ENCODE results near the gene SYNGR3.
"Not testable (repeated sequence)": the region's sequence is repeated elsewhere in the genome, so short reads cannot be mapped to it uniquely, and the experiment has no call there.

Gene SYNGR3

GRCh38 chr16:2024032-2024420 lies 34.3 kb downstream of the SYNGR3 start:
- no peak for DNase-seq (ENCODE audit: low read depth, low spot score)
- no peak overlapping the region for H3K27ac ChIP-seq

GRCh38 chr16:2025251-2025650 lies 35.5 kb downstream of the SYNGR3 start:
- no peak for DNase-seq (ENCODE audit: low read depth, low spot score)
- no peak overlapping the region for H3K27ac ChIP-seq

GRCh38 chr16:2025878-2026460 lies 36.2 kb downstream of the SYNGR3 start:
- no peak for DNase-seq (ENCODE audit: low read depth, low spot score)
- no peak overlapping the region for H3K27ac ChIP-seq

GRCh38 chr16:2026461-2027023 lies 36.8 kb downstream of the SYNGR3 start, which contains the start of gene NHERF2:
Gene NHERF2, plus strand, starts transcription at chr16:2026902. Its CDS starts 104 bp downstream, at chr16:2027006.
- no peak for DNase-seq (ENCODE audit: low read depth, low spot score)
- H3K27ac ChIP-seq = peak within 1 kb of the TSS; percentile 23

GRCh38 chr16:2027024-2028010 lies 37.5 kb downstream of the SYNGR3 start:
- peak overlapping the region; percentile 23 for H3K27ac ChIP-seq
- DNase-seq (ENCODE audit: low read depth, low spot score) = no peak

DNA sequence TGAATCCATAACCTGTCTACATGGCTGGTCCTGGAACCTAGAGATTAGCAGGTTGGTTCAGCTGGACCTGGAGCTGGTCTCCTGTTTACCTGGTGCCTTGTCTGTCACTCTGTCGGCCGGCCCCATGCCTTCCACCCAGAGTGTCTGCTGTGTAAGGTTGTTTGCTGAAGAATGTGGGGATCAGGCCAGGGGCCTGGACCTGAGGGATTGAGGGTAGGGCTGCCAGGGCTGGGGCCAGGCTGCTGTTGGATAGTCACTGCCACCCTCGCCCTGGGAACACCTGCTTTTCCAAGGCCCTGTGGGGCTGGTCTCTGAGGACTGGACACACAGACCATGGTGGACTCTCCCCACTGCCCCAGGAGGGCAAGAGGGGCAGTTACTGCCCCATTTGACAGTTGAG lies 38.4 kb downstream of the SYNGR3 start:
- no peak for DNase-seq (ENCODE audit: low read depth, low spot score)
- no peak overlapping the region for H3K27ac ChIP-seq

DNA sequence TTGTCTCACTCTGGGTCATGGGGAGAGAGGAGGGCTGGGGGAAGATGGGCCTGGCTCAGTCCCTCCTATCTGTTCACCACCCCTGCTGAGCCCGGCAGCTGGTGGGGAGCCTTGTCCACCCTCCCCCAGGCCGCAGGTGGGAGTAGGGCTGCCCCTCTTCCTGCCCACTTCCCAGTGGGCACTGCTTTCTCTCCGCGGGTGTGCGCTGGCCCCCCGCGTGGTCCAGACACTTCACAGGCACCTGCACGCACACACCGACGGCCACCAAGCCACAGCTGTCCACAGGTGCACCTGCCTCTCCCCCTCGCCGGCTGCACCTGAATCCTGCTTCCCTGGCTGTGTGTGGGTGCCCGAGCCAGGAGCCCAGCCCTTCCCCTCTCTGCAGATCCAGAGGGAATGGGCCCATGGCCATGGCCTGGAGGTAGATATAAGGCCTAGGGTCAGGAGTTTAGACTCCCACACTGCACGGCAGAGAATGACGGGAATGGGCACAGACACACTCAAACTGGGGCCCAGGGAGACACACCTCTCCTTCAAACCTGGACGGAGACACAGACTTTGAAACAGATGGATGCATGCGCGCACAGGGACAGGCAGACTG lies 39.0 kb downstream of the SYNGR3 start:
- no peak overlapping the region for H3K27ac ChIP-seq
- DNase-seq (ENCODE audit: low read depth, low spot score) = no peak

DNA sequence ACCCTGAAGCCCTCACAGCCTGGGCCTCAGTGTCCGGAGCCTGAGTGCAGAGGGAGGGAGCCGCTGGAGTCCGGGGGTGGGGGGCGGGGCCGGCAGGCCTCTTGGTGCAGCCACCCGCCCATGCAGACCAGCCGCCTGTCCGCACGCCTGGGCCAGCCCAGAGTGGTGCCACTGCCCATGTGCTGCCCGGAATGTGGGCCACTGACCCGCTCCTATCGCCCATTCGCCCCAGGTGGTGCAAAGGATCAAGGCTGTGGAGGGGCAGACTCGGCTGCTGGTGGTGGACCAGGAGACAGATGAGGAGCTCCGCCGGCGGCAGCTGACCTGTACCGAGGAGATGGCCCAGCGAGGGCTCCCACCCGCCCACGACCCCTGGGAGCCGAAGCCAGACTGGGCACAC lies 39.6 kb downstream of the SYNGR3 start:
- H3K27ac ChIP-seq = no peak overlapping the region
- DNase-seq (ENCODE audit: low read depth, low spot score) = no peak

DNA sequence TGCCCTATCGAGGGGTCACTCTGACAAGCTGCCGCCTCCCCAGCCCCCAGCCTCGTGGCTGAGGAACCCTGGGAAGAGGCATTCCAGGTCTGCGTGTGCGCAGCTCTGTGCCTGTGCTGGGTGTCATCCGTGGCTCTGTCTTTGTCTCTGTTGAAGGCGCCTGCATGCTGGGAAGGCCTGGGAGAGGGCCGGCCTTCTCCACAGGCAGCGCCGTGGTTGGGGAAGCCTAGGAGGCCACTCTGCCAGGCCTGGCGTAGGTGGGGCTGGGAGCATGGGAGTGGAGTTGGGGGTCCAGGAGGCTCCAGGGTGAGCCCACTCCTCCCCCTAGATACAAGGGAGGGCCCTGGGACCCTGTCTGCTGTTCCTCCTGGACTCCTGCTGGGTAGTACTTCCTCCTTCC lies 40.3 kb downstream of the SYNGR3 start:
- no peak for DNase-seq (ENCODE audit: low read depth, low spot score)
- no peak overlapping the region for H3K27ac ChIP-seq

DNA sequence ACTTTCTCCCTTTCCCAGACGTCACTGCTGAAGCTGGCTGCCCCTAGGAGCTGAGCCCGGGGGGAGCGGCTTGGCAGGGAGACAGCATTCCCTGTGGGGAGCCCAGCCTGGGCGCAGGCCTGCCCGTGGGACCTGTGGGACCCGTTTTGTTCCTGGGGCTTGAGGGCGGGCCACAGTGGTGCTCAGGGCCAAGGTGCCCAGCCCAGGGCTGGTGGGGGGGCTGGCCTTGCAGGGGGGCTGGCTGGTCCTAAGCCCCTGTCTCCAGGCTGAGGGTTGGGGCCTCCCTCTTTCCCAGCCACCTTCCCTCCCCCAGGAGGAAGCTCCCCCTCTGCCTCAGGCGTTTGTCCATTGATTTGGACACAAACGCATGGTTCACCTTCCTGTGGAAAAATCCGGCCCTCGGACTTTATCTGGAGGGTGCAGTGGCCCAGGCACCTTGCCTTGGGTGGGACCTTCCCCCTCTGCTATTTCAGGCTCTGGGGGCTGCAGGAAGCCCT lies 41.4 kb downstream of the SYNGR3 start:
- no peak overlapping the region for H3K27ac ChIP-seq
- DNase-seq (ENCODE audit: low read depth, low spot score) = no peak

- no peak for DNase-seq (ENCODE audit: low read depth, low spot score)
- no peak overlapping the region for H3K27ac ChIP-seq
Observed at GRCh38 chr16:2032285-2033056, 42.7 kb downstream of the SYNGR3 start.

DNA sequence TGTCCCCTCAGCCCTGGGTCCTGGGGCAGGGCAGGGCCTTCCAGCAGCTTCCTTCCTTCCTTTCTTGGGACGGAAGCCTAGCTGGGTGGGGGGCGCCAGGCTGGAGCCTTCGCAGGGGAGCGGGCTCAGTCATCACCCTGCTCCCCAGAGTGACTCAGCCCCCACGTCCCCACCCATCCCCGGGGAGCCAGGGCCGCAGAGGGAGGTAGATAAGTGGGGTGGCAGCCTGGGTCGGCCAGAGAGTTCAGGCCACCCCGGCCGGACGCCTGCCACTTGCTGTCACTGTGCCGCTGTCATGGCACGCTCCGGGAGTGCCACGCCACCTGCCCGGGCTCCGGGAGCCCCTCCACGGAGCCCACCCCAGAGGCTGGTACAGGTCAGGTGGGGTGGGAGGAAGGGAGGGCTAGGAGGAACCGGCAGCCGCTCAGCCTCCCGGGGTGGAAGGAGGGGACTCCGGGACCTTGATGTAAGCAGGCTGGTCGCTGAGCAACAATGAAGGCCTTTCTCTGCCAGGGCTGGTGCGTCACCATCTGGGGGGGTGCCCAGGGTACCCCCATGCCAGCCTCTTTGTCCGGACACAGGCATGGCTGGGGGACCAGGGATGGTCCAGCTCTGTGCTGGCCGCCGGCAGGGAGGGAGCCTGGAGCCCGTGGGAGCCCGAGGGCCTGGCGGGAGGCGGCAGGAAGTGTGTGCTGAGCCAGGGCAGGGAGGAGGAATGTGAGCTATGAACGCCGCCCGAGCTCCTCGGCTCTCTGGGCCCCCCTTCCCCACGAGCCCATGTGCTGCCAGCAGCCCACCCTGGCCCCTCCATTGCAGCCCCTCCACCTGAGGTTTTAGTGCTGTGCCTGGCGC lies 43.5 kb downstream of the SYNGR3 start:
- DNase-seq (ENCODE audit: low read depth, low spot score) = no peak

DNA sequence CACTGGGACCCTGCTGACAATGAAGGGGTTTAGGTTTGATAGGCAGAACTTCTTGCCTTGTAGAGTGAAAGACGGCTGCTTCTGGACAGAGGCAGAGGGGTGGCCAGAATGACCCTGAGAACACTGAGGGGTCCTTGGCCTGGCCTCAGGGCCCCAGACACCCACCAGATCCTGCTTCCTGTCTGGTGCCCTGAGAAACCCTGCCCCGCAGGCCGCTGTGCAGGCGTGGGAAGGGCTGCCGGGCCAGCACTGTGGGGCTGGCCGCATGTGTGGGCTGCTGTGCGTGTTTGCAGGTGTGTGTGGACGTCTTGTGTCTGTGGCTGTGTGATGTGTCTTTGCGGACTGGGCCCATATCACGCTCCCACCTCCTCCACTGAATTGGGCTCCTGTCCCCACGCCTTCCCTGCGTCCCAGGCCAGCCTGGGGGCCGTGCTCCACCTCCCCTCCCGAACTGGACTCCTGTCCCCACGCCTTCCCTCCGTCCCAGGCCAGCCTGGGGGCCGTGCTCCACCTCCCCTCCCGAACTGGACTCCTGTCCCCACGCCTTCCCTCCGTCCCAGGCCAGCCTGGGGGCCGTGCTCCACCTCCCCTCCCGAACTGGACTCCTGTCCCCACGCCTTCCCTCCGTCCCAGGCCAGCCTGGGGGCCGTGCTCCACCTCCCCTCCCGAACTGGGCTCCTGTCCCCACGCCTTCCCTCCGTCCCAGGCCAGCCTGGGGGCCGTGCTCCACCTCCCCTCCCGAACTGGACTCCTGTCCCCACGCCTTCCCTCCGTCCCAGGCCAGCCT lies 44.3 kb downstream of the SYNGR3 start:
- peak overlapping the region; percentile 2 for H3K27ac ChIP-seq
- not testable (repeated sequence) for DNase-seq (ENCODE audit: low read depth, low spot score)

More for the DNA sequence above, 43.5 kb downstream of the SYNGR3 start:
- H3K27ac ChIP-seq = peak overlapping the region; percentile 2

DNA sequence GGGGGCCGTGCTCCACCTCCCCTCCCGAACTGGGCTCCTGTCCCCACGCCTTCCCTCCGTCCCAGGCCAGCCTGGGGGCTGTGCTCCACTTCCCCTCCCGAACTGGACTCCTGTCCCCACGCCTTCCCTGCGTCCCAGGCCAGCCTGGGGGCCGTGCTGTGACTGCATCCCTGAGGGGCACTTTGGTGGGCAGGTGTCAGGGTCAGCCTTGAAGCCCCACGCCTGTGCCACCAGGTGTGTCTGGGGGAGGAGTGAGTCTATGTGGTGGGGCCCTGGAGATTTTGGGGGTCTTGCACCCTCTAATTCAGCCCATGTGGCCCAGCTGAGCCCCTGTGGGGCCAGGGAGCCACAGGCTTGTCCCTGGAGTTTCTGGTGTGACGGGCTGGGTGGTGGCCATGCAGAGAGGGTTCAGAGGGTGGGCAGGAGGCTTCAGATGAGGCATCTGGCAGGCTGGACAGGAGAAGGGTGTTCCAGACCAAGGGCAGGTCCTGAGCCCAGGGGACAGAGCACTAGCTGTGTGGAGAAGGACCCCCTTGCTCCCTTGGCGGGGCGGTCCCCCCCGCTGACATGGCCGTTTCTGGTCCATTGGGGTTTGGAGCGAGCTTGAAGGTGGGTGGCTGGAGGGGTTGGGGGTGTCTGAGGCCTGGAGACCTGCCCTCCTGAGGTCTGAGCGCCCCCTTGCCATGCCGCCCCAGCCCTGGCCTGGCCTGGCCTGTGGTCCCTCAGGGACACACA lies 45.1 kb downstream of the SYNGR3 start:
- no peak for DNase-seq (ENCODE audit: low read depth, low spot score)
- H3K27ac ChIP-seq = no peak overlapping the region

GRCh38 chr16:2035431-2036199 lies 45.8 kb downstream of the SYNGR3 start:
- H3K27ac ChIP-seq = no peak overlapping the region
- no peak for DNase-seq (ENCODE audit: low read depth, low spot score)

DNA sequence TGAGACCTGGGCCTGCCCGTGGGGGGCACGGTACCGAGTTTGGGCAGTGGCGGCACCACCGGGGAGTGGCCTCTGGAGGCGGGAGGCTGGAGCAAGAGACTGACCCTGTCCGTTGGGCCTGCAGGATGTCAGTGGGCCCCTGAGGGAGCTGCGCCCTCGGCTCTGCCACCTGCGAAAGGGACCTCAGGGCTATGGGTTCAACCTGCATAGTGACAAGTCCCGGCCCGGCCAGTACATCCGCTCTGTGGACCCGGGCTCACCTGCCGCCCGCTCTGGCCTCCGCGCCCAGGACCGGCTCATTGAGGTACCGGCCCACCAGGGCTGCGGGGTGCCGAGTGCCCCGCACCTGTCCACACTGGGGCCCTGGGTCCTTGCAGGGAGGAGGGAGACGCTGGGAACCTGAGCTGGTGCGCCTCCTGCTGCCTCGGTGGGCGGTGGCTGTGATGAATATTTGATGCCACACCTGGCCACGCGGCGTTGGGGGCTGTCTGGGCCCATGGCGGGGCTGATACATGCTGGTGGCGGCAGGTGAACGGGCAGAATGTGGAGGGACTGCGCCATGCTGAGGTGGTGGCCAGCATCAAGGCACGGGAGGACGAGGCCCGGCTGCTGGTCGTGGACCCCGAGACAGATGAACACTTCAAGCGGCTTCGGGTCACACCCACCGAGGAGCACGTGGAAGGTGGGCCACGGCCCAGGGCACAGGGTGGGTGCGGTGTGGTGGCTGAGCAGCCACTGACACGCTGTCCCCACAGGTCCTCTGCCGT lies 46.6 kb downstream of the SYNGR3 start:
- no peak overlapping the region for H3K27ac ChIP-seq
- DNase-seq (ENCODE audit: low read depth, low spot score) = no peak
